ENCODE measurements around the gene RBKS.

RBKS gene

DNA sequence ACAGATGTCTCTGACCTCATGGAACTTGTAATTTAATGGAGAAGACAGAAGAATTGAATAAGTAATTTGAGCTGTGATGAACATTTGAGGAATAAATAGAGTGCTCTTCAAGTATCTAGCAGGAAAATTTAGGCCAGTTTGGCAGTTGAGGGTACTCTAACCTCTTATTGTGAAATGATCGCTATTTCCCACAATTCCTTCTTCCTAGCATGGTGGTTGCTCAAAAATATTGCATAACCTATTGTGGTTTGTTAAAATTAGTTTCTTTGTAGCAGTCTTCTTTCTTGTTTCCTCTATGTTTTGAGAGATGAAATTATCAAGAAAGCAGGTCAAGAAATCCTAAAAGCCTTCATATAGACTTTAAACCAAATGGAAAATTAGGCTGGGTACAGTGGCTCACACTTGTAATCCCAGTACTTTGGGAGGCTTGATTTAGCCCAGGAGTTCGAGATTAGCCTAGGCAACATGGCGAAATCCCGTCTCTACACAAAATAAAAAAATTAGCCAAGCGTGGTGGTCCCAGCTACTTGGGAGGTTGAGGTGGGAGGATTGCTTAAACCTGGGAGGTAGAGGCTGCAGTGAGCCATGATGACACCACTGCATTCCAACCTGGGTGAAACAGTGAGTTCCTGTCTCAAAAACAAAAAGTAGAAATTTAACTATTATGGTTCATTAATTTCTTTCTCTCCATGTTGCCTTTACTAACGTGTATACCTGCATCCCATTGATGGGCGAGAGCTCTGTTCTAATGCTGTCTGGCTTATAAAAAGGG, 58.7 kb downstream of the RBKS start:
- no peak overlapping the region for H3K4me3 ChIP-seq (ENCODE audit: low read depth, low read length)
- TF ChIP-seq, protein P1, sequence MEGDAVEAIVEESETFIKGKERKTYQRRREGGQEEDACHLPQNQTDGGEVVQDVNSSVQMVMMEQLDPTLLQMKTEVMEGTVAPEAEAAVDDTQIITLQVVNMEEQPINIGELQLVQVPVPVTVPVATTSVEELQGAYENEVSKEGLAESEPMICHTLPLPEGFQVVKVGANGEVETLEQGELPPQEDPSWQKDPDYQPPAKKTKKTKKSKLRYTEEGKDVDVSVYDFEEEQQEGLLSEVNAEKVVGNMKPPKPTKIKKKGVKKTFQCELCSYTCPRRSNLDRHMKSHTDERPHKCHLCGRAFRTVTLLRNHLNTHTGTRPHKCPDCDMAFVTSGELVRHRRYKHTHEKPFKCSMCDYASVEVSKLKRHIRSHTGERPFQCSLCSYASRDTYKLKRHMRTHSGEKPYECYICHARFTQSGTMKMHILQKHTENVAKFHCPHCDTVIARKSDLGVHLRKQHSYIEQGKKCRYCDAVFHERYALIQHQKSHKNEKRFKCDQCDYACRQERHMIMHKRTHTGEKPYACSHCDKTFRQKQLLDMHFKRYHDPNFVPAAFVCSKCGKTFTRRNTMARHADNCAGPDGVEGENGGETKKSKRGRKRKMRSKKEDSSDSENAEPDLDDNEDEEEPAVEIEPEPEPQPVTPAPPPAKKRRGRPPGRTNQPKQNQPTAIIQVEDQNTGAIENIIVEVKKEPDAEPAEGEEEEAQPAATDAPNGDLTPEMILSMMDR (IDR thresholded peaks at IDR 0.05; ENCODE audit: low read depth, low read length): no peak
- no peaks in the 10 kb centered on the region for H3K27me3 ChIP-seq (ENCODE audit: insufficient read depth, low read depth, severe bottlenecking)
- H3K9me3 ChIP-seq (ENCODE audit: severe bottlenecking): no peaks in the 10 kb centered on the region
- no peak overlapping the region for H3K27ac ChIP-seq
- no peaks in the 10 kb centered on the region for H3K36me3 ChIP-seq
- no peak for DNase-seq

DNA sequence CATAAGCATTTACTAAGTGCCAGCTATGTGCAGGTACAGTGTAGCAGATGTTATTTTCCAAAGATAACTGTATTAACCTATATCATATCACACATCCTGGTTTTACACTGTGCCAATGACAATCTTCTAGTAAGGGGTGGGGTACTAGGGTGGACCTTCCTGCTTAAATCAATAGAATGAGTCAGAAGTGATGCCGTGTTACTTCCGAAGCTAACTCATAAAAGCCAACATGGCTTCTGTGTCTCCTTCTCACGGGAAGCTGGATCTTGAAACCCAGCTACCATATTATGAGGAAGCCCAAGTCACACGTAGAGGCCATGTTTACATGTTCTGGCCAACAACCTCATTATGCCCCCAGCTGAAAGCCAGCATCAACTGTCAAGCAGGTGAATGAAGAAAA, 59.5 kb downstream of the RBKS start:
- Histone ChIP-seq H3K4me3 (ENCODE audit: low read depth, low read length) (no peak overlapping the region), H3K27me3 (ENCODE audit: insufficient read depth, low read depth, severe bottlenecking) (no peaks in the 10 kb centered on the region), H3K27ac (no peak overlapping the region), H3K9me3 (ENCODE audit: severe bottlenecking) (no peaks in the 10 kb centered on the region), H3K36me3 (no peaks in the 10 kb centered on the region)
- no peak for DNase-seq
- TF ChIP-seq, protein P1 (IDR thresholded peaks at IDR 0.05; ENCODE audit: low read depth, low read length): no peak

DNA sequence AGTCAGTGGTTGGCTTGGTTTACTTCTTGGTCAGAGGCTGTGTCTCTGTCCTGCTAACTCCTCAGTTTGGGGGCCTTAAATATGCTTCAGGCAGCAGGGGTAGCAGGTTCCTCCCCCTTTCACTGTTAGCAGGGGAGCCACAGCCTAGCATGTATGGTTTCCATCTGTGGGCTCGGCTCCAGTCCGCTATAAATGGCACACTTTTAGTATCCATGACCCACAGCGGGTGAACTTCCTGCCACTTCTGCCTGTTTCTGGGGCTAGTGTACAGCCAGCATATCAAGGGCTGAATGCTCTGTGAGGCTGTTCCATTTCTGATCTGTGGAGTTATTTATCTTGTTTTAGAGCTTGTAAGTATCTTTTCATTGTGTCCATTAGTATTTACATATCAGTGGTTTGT, 60.4 kb downstream of the RBKS start:
- Histone ChIP-seq H3K27ac (no peak overlapping the region), H3K9me3 (ENCODE audit: severe bottlenecking) (no peaks in the 10 kb centered on the region), H3K4me3 (ENCODE audit: low read depth, low read length) (no peak overlapping the region), H3K36me3 (no peaks in the 10 kb centered on the region), H3K27me3 (ENCODE audit: insufficient read depth, low read depth, severe bottlenecking) (no peaks in the 10 kb centered on the region)
- no peak for DNase-seq
- TF ChIP-seq, protein P1 (IDR thresholded peaks at IDR 0.05; ENCODE audit: low read depth, low read length): no peak

DNA sequence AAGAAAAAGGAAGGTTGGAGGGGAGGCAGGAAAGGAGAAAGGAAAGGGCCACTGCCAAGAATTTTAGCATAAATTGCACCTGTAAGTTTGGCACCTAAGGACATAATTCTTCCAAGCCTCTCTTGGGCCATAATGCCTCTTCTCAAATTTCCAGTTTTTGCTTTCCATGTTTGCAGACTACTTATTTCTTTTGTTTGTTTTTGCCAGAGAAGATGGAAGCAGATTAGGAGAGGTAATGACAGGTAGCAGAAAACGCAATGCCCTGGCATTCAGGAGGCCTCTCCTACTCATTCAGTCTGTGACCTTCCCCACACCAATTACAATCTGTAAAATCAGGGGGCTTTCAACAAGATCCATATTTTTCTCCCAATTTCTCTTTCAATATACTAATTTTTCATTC, 61.9 kb downstream of the RBKS start:
- H3K9me3 ChIP-seq (ENCODE audit: severe bottlenecking): peaks cover 11% of the 10 kb centered on the region
- TF ChIP-seq, protein P1 (IDR thresholded peaks at IDR 0.05; ENCODE audit: low read depth, low read length): no peak

DNA sequence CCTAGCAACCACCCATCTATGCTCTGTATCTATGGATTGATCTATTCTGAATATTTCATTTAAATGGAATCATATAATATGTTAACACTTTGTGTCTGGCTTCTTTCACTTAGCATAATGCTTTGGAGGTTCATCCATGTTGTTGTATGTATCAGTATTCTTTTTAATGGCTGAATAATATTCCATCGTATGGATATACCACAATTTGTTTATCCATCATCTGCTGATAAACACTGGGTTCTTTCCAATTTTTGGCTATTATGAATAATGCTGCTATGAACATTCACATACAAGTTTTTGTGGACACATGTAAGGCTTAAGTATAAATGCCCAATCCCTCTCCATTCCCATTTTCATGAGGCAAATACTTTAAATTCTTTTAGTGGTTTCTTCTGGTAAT, 65.8 kb downstream of the RBKS start:
- TF ChIP-seq, protein P1 (IDR thresholded peaks at IDR 0.05; ENCODE audit: low read depth, low read length): no peak
- H3K9me3 ChIP-seq (ENCODE audit: severe bottlenecking): peaks cover 11% of the 10 kb centered on the region
- no peak overlapping the region for H3K4me3 ChIP-seq (ENCODE audit: low read depth, low read length)
- no peak overlapping the region for H3K27ac ChIP-seq
- no peak for DNase-seq
- no peaks in the 10 kb centered on the region for H3K27me3 ChIP-seq (ENCODE audit: insufficient read depth, low read depth, severe bottlenecking)
- no peaks in the 10 kb centered on the region for H3K36me3 ChIP-seq

More for the DNA sequence above, 61.9 kb downstream of the RBKS start:
- DNase-seq: no peak
- Histone ChIP-seq H3K4me3 (ENCODE audit: low read depth, low read length) (no peak overlapping the region), H3K36me3 (no peaks in the 10 kb centered on the region), H3K27ac (no peak overlapping the region), H3K27me3 (ENCODE audit: insufficient read depth, low read depth, severe bottlenecking) (no peaks in the 10 kb centered on the region)

DNA sequence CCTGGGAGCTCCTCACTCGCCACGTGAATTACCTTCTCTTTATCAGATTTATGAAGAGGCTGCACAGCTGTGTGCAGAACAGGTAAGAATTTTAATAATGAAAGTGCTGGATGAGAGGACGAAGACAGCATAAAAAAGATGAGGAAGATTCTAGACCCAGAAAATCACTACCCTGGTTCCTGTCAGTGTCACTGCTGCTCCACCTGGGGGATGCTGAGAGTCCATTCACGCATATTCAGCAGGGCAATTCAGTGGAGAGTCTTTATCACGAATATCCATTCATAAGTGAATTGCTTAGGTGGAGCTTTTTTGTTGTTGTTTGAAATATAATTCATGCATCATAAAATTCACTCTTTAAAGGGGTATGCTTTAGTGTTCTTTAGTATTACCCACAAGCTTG, 66.6 kb downstream of the RBKS start:
- Histone ChIP-seq H3K36me3 (no peaks in the 10 kb centered on the region), H3K27ac (no peak overlapping the region), H3K27me3 (ENCODE audit: insufficient read depth, low read depth, severe bottlenecking) (no peaks in the 10 kb centered on the region), H3K9me3 (ENCODE audit: severe bottlenecking) (peaks cover 11% of the 10 kb centered on the region), H3K4me3 (ENCODE audit: low read depth, low read length) (no peak overlapping the region)
- no peak for DNase-seq
- TF ChIP-seq, protein P1 (IDR thresholded peaks at IDR 0.05; ENCODE audit: low read depth, low read length): no peak

Data from WERI-Rb-1 (cell line).